Natural killer cell treated with Interleukin-12 subunit alpha and Interleukin-12 subunit beta and Interleukin-15 and Interleukin-18, amount 100 ng/mL, for 72 hours (primary cell): Measurements from ENCODE around the gene CFAP46. TPM values are rescaled to one million over a fixed set of nuclear protein-coding genes. Genes with fewer than 3 reads are reported as not detected.
"Not testable (repeated sequence)": the region's sequence is repeated elsewhere in the genome, so short reads cannot be mapped to it uniquely, and the experiment has no call there.

Source experiments
- ATAC-seq, 2 donors: fragments of 150-1000 bp; cut with Tn5 transposase in 1 of 2; sonication (Bioruptor Pico), chemical (Tn5 transposase) in 1 of 2; 2 replicates each; pipeline ENCODE4 v1.10.0; 2021
- DNase-seq: peaks from one replicate; pipeline ENCODE4 v3.0.0; 2022; ENCODE audit warnings: low spot score
- H3K27ac Mint-ChIP-seq, 2 donors: 1 replicate in 1 of 2; 2 replicates in 1 of 2; pipeline ENCODE4 v1.8.0; 2022; ENCODE audit warnings: mixed read lengths in 2 of 2, mild to moderate bottlenecking in 1 of 2, moderate library complexity in 1 of 2
- H3K27me3 Mint-ChIP-seq, 2 donors: 1 replicate in 1 of 2; 2 replicates in 1 of 2; pipeline ENCODE4 v1.8.0; 2022; ENCODE audit warnings: mixed read lengths in 2 of 2
- H3K36me3 Mint-ChIP-seq: one replicate; pipeline ENCODE4 v1.8.0; 2022; ENCODE audit warnings: mixed read lengths
- H3K4me1 Mint-ChIP-seq, 2 donors: 1 replicate in 1 of 2; 2 replicates in 1 of 2; pipeline ENCODE4 v1.8.0; 2022; ENCODE audit warnings: low read depth in 2 of 2, mixed read lengths in 2 of 2, mild to moderate bottlenecking in 1 of 2
- H3K4me3 Mint-ChIP-seq: one replicate; pipeline ENCODE4 v1.8.0; 2022; ENCODE audit warnings: mixed read lengths
- H3K9me3 Mint-ChIP-seq: 2 replicates; pipeline ENCODE4 v1.8.0; 2022; ENCODE audit warnings: mixed read lengths
- total RNA-seq, 2 donors: library from RNA; stranded (reverse); gene quantifications; one replicate each; pipeline ENCODE4 v1.2.3, GENCODE V29; 2022

Gene CFAP46
- total RNA-seq, 2 donors from 2014 or later = 0.19 TPM; not detected in 1

DNA sequence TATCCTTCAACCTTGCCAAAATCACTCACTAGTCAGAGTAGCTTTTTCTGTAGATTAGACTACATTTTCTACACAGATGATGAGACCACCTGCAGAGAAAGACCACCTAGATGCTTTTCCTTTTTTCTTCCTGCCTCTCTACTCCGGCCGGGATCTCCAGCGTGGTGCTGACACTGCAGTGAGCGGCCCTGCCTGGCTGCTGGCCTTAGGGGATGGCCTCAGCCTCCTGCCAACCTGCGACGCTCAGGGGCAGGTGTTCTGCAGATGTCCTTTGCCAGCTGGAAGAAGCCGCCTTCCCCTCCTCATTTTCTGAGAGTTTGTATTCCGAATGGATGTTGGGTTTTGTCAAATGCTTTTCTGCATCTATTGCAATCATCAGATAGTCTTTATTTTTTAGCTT, 113.0 kb downstream of the CFAP46 start:
- H3K27ac Mint-ChIP-seq = no peak overlapping the region
- no peak for DNase-seq
- H3K4me1 Mint-ChIP-seq = no peaks in the 10 kb centered on the region
- H3K36me3 Mint-ChIP-seq = no peaks in the 10 kb centered on the region
- H3K27me3 Mint-ChIP-seq = peaks cover 4 to 18% of the 10 kb centered on the region in 2 donors
- no peaks in the 10 kb centered on the region for H3K9me3 Mint-ChIP-seq
- no peak for ATAC-seq
- H3K4me3 Mint-ChIP-seq = no peak overlapping the region

DNA sequence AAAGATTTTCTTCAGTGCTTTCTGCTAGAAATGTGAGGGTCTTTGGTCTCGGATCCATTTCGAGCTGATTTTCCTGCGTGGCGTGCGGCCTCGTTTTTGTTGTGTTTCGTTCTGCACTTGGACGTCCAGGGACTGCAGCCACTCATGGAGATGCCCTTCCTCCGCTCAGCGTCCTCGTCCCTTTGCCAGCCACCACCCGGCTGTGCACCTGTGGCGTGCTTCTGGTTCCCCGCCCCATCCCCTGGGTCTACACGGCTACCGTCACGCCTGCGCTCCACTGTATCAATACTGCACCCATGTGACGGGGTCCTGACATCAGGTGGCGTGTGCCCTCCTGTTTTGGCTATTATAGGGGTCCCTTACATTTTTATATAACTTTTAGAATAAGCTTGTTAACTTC, 113.7 kb downstream of the CFAP46 start:
- Mint-ChIP-seq H3K36me3 (no peaks in the 10 kb centered on the region), H3K4me1 (no peaks in the 10 kb centered on the region), H3K27me3 (peaks cover 4 to 18% of the 10 kb centered on the region in 2 donors), H3K27ac (no peak overlapping the region), H3K9me3 (no peaks in the 10 kb centered on the region), H3K4me3 (no peak overlapping the region)
- ATAC-seq (no peak), DNase-seq (no peak)

DNA sequence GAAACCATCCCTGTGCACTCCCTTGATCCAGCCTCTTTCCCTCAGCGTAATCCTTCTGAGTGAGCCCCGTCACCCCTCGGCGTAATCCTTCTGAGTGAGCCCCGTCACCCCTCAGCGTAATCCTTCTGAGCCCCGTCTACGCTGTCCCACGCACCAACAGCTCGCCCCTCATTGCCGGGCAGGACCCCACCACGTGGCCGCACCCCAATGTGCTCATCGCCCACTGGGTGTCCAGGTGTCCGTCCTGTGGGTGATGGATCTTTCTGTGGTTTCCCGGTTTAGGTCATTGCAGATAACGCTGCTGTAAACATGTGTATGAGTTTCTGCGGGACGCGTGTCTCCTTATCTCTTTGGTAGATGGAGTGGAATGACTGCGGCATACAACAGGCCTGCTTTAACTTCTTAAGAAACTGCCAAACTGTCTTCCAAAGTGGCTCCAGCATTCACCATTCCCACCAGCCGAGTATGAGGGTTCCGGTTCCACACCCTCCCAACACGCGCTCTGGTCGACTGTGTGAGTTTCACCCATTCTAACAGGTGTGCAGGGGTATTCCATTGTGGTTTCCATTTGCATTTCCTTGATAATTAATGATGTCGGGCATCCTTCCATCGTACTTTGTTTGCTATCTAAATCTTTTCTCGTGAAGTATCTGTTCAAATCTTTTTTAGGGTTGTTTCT, 114.4 kb downstream of the CFAP46 start:
- ATAC-seq (no peak), DNase-seq (peak; percentile 56)
- no peaks in the 10 kb centered on the region for H3K36me3 Mint-ChIP-seq
- no peak overlapping the region for H3K4me3 Mint-ChIP-seq
- no peak overlapping the region for H3K27ac Mint-ChIP-seq
- peaks cover 4 to 18% of the 10 kb centered on the region in 2 donors for H3K27me3 Mint-ChIP-seq
- H3K4me1 Mint-ChIP-seq = no peaks in the 10 kb centered on the region
- no peaks in the 10 kb centered on the region for H3K9me3 Mint-ChIP-seq

DNA sequence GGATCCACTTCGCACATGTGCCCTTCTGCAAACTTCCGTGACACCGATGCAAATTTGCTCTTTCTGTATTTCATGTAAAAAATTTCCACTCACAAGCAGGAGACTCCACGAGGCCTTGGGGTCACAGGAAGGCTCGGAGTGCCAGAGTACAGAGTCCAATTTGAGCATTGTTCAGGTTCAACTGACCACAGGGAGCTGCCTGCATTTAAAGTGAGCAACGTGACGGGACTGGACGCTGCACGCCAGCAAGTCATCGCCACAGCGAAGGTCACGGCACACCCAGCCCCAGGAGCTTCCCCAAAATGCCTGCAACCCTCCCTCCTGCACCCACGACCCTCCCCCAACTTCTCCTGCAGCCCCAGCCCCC, 115.0 kb downstream of the CFAP46 start:
- Mint-ChIP-seq H3K36me3 (no peaks in the 10 kb centered on the region), H3K4me3 (no peak overlapping the region), H3K27ac (no peak overlapping the region), H3K27me3 (peaks cover 4 to 18% of the 10 kb centered on the region in 2 donors), H3K4me1 (no peaks in the 10 kb centered on the region), H3K9me3 (no peaks in the 10 kb centered on the region)
- no peak for DNase-seq
- ATAC-seq = no peak

DNA sequence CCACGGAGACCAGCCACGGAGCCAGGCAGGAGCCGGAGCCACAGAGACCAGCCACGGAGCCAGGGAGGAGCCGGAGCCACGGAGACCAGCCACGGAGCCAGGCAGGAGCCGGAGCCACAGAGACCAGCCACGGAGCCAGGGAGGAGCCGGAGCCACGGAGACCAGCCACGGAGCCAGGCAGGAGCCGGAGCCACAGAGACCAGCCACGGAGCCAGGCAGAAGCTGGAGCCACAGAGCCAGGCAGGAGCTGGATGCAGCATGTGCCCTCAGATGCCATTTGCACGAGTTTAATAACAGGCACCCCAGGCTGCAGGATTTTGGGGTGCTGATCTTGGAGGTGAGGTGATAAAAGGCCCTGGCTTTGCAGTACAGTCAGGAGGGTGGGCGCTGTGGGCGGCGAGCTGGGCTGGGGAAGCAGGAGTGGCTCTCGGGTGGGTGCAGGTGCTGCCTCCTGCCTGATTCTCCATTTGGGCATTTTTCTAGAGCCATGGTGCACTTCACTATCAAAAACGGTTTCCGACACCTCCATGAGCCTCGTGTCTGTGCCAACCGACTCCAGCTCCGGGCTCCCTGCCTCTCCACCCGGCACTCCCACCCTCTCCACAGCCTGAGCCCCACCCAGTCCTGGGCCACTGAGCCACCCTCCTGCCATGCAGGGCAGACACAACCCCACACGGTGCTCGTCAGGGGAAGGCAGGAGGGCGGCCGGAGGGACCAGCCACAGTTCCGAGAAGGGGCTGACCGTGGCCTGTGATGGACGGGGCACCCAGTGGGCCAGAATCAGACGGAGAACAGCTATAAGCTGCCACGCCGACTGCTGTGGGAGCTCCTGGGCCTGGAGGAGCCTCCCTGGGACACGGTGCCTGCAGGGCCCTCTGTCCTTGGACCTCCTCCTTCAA, 115.6 kb downstream of the CFAP46 start:
- no peaks in the 10 kb centered on the region for H3K9me3 Mint-ChIP-seq
- peak in 1 of 2 donors; percentile 24 for ATAC-seq
- peaks cover 4 to 15% of the 10 kb centered on the region in 2 donors for H3K27me3 Mint-ChIP-seq
- no peaks in the 10 kb centered on the region for H3K36me3 Mint-ChIP-seq
- no peak overlapping the region for H3K4me3 Mint-ChIP-seq
- H3K27ac Mint-ChIP-seq = no peak overlapping the region
- DNase-seq = peak; percentile 55
- H3K4me1 Mint-ChIP-seq = no peaks in the 10 kb centered on the region

DNA sequence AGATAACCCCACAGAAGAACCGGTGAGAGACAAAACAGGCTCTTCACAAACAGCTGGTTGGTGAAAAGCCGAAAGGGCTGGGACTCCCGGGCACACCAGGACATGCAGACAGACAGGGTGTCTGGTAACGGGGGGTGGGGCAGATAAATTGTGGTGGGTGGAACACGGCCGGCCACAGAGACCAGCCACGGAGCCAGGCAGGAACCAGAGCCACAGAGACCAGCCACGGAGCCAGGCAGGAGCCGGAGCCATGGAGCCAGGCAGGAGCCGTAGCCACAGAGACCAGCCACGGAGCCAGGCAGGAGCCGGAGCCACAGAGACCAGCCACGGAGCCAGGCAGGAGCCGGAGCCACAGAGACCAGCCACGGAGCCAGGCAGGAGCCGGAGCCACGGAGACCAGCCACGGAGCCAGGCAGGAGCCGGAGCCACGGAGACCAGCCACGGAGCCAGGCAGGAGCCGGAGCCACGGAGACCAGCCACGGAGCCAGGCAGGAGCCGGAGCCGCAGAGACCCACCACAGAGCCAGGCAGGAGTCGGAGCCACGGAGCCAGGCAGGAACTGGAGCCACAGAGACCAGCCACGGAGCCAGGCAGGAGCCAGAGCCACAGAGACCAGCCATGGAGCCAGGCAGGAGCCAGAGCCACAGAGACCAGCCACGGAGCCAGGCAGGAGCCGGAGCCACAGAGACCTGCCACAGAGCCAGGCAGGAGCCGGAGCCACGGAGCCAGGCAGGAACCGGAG, 116.4 kb downstream of the CFAP46 start:
- not testable (repeated sequence) for H3K27ac Mint-ChIP-seq, H3K27me3 Mint-ChIP-seq, H3K4me1 Mint-ChIP-seq, H3K9me3 Mint-ChIP-seq, H3K36me3 Mint-ChIP-seq, ATAC-seq, H3K4me3 Mint-ChIP-seq, DNase-seq

DNA sequence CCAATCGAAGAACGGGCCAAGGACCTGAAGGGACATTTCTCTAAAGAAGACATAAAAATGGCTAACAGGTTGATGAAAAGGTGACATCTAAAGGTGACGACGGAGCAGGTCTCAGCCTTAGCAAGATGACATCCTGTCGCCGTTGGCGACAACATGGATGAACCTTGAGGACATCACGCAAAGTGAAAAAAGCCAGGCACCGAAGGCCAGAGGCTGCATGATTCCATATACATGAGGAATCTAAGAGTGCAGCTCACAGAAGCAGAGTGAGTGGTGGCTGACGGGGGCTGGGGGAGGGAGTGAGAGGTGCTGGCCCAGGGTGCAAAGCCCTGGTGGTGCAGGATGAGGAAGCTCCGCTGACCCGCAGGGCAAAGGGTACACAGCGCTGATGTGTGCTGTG, 122.3 kb downstream of the CFAP46 start:
- Mint-ChIP-seq H3K9me3 (no peaks in the 10 kb centered on the region), H3K4me3 (no peak overlapping the region), H3K36me3 (no peaks in the 10 kb centered on the region), H3K27ac (no peak overlapping the region), H3K4me1 (no peaks in the 10 kb centered on the region), H3K27me3 (peaks cover 22 to 30% of the 10 kb centered on the region in 2 donors)
- no peak for ATAC-seq
- DNase-seq = no peak

DNA sequence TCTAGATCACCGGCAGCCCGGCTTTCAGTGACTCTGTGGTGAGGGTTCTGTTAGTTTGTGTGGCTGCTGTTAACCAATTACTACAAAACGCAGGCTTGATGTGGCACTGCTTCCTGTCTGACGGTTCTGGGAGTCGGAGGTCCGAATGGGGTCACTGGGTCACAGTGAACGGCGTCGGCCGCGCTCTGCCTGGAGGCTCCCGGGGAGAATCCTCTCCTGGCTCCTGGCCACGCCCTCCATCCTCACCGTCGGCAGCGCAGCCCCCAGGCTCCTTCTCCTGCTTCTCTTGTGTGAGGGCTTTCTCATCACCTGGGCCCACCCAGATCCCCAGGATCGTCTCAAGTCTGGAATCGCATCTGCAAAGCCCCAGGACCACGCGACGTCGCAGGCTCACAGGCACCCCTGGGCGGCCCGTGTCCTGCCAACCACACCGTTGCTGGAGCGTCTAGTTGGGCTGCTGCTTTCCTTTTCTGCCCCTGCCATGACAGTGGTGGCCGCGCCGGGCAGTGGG, 124.6 kb downstream of the CFAP46 start:
- Mint-ChIP-seq H3K4me3 (no peak overlapping the region), H3K9me3 (no peaks in the 10 kb centered on the region), H3K36me3 (no peaks in the 10 kb centered on the region), H3K27me3 (peaks cover 22 to 30% of the 10 kb centered on the region in 2 donors), H3K4me1 (no peaks in the 10 kb centered on the region), H3K27ac (no peak overlapping the region)
- DNase-seq (peak; percentile 56), ATAC-seq (no peak)

DNA sequence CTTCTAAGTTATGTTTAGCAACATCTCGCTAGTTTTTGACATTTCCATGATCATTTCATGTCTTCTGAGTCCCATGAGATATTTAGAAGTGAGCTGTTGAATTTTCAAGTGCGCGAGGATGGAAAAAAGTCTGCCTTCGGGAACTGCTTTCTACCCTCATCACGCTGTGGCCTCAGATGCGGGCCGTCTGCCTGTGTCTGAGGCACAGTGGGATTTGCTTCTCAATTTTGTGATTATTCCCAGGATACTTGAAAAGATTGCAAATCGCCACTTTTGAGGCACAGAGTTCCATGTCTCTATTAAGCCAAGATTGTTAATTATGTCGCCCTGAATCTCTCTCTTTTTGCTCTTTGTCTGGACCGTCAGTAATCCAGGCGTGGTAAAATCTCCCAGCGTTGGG, 125.7 kb downstream of the CFAP46 start:
- H3K27ac Mint-ChIP-seq = no peak overlapping the region
- no peaks in the 10 kb centered on the region for H3K36me3 Mint-ChIP-seq
- H3K9me3 Mint-ChIP-seq = no peaks in the 10 kb centered on the region
- no peaks in the 10 kb centered on the region for H3K4me1 Mint-ChIP-seq
- no peak for DNase-seq
- ATAC-seq = no peak
- H3K27me3 Mint-ChIP-seq = peaks cover 22 to 30% of the 10 kb centered on the region in 2 donors
- H3K4me3 Mint-ChIP-seq = no peak overlapping the region

DNA sequence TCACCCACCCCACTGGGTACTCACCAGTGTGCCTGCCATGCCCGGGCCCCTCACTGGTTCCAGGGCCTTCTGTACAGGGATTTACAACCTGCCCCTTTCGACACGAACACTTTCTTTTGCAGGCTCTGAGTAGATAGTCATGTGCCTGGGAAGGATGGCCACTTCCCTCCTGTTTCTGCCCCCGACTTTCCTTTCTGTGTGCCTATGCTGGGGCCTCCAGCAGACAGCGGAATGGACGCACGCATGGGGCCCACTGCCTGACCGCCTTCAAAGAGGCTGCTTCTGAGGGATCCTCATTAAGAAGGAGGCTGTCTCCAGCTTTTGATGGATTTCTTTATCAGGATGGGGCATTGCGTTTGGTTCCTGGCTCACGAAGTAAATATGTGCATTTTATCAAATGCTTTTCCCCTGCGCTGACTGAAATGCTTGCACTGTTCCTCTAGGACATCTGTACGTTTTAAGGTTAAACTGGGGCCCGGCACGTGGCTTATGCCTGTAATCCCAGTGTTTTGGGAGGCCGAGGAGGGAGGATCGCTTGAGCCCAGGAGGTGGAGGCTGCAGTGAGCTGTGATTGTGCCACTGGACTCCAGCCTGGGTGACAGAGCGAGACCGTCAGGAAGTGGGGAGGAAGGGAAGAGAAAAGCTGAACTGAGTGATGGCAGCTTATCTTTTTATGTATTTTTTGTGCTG, 127.1 kb downstream of the CFAP46 start:
- Mint-ChIP-seq H3K4me1 (no peaks in the 10 kb centered on the region), H3K9me3 (no peaks in the 10 kb centered on the region), H3K4me3 (no peak overlapping the region), H3K27ac (no peak overlapping the region), H3K36me3 (no peaks in the 10 kb centered on the region), H3K27me3 (peaks cover 22 to 30% of the 10 kb centered on the region in 2 donors)
- no peak for DNase-seq
- no peak for ATAC-seq

DNA sequence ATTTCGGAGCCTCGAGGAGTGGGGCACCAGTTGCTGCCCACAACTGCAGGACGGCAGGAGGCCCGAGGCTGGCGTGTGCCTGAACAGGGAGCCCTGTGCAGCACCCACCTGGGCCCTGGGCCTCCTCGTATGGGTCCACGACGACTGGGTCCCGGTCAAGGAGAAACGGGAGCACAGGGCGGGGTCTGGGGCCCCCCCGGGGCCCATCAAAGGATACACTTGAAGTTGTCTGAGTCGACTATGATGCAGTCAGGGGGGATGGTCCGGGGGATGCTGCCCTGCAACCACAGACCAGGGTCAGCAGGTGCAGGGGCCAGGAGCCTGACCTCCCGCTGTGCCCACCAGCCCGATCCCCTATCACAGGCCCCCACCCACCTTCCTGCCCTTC, 127.9 kb downstream of the CFAP46 start:
- Mint-ChIP-seq H3K27ac (no peak overlapping the region), H3K36me3 (no peaks in the 10 kb centered on the region), H3K4me3 (no peak overlapping the region), H3K9me3 (no peaks in the 10 kb centered on the region), H3K4me1 (no peaks in the 10 kb centered on the region), H3K27me3 (peaks cover 22 to 24% of the 10 kb centered on the region in 2 donors)
- DNase-seq (no peak), ATAC-seq (peak in 1 of 2 donors; percentile 45)

DNA sequence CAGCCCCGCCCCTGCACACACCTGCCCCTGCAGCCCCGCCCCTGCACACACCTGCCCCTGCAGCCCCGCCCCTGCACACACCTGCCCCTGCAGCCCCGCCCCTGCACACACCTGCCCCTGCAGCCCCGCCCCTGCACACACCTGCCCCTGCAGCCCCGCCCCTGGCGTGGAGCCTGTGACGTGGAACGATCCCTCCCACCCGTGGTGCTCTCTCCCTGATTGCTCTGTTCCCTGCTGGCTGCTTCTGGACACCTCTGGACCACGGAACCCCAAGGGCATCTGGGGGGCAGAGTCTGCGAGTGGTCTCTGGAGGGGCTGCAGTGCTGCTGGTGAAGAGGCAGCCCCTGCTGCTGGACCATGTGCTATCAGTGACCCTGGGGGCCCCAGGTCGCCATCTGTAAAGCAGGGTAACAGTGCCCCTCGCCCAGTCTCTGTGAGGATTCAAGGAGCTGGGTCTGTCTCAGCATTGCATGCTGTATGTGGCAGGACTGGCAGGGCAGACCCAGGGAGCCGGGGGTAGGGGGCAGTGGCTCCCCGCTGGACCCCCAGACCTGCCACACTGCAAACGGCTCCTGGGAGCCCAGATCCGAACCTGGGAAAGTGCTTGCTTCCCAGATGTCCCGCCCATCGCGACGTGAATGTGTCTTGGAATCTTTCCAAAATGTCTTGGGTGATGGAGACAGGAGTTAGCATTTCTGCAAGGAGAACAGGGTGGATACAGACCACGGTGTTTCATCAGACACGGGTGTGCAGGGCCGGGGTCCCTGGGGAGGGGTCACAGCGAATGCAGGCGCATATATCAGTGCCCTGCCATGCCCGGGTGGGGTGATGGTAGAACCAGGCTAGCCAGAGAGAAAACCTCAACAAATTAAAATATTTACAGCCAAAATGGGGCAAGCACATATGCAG, 128.6 kb downstream of the CFAP46 start:
- Mint-ChIP-seq H3K4me1 (no peaks in the 10 kb centered on the region), H3K9me3 (no peaks in the 10 kb centered on the region), H3K36me3 (no peaks in the 10 kb centered on the region), H3K4me3 (no peak overlapping the region), H3K27me3 (peaks cover 18 to 22% of the 10 kb centered on the region in 2 donors), H3K27ac (no peak overlapping the region)
- peak; percentile 44 for DNase-seq
- no peak for ATAC-seq
